Measurements from ENCODE around the gene TMEM121.

Gene TMEM121

DNA sequence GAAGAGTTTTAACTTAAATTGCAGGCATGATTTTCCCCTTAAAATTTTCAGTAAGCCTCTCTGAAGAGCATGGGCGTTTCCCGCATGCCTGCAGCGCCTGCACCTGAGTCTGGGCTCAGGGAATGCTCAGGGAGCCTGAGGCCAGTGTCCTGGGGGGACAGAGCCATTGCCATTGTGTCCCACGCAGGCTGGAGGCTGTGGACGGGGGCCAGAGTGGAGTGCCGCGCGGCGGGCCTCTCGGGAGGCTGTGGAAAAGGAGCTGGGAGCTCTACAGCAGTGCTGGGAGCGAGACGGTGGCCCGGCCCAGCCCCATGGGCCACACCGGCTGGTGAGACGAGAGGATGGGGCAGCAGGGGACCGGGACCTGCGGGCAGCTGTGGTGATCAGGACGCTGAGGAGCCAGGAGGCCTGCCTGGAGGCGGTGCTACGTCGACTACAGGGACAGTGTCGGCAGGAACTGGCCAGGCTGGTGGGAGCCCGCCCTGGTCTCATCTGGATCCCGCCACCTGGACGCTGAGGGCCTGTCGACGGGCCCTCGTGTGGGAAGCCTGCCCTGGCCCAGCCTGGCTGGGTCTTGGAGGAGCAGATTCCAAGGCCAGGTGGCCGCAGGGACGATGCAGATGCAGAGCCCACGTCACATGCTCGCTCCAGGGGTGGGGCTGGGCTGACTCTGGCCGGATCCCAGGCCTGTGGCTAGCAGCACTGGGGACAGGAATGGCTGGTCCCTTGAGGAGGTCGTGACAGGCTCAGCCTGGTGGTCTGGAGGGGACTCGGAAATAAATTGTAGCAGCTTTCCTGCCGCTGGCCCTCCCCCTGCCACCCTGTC is 27.7 kb upstream of the TMEM121 start:
- DNase-seq, result no peak

DNA sequence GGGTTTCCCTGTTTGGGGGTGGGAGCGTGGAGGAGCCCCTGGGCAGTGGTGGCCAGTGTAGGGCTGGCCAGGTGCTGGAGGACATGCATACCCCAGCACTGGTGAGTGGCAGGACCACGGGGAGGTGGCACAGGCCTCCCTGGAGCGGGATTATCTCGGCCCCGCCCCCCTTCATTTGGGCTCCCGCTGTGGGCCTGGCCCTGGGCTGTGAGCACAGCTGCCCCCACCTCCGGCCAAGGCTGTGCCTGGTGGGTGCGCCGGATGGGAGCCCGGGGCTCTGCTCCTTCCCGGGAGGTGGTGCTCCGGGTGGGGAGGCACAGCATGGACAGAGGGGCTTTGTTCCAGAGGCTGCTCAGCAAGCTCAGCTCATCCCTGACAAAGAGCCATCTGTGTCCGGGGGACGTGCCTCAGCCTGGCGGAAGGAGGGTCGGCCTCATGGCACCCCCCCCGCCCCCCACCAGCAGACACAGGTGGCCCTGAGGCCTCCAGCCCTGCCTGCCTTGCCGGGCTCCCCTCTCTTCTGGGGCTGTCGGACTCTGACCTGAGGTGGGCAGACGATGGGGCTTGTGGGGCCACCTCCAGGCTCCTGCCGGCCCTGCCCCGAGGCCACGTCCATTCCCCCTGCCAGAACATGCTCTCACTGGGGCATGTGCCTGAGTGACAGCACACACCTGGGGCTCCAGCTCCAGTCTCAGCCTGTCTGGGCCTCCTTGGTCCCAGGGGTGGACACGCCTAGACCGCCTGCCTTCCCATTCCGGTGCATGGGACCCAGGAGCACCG is 26.9 kb upstream of the TMEM121 start:
- no peak for DNase-seq

DNA sequence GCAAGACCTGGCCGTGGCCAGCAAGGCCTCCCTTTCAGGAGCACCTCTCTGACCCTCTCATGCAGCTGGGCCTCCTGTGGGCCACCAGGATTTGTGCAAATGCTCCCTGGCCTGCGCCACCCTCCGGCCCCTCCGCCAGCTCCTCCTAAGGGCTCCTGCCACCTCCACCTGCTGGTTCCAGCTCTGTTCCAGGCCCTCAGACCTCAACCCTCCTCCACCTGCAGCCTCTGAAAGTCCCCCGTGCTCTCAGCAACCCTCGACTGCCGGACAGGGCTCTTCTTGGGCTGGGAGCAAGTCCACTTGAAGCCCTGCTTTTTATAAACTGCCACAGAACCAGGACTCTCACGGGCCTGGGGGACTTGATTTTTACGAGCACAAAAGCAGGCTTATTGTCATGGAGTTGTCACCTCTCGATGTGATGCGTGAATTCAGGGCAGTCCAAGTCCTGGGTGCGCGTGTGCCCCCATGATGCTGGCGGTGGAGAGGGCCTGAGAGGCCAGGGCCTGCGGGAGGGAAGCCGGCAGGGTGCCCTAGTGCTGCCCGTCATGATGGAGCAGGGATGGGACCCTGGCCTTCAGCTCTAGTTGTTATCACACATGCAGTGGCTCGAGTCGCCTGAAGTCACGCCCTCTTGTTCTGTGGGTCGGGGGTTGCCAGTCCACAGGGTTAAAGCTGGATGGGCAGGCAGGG is 26.2 kb upstream of the TMEM121 start:
- no peak for DNase-seq

DNA sequence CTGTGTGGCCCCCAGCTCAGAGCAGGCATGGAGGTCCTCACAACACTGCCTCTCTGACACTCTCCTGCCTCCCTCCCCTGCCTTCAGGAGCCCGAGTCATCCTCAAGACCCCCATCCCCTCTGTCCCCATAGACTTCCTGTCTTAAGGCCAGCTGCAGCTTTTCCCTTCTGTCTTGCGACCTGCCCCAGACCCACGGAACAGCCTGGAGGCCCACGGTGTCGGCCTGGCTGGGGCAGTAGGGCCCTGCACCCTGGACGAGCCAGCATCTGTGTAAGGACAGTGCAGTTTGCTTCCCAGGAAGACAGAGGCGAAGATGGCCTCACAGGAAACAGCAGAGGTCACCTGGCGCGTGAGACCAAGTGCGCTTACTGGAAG is 25.7 kb upstream of the TMEM121 start:
- no peak for DNase-seq

DNA sequence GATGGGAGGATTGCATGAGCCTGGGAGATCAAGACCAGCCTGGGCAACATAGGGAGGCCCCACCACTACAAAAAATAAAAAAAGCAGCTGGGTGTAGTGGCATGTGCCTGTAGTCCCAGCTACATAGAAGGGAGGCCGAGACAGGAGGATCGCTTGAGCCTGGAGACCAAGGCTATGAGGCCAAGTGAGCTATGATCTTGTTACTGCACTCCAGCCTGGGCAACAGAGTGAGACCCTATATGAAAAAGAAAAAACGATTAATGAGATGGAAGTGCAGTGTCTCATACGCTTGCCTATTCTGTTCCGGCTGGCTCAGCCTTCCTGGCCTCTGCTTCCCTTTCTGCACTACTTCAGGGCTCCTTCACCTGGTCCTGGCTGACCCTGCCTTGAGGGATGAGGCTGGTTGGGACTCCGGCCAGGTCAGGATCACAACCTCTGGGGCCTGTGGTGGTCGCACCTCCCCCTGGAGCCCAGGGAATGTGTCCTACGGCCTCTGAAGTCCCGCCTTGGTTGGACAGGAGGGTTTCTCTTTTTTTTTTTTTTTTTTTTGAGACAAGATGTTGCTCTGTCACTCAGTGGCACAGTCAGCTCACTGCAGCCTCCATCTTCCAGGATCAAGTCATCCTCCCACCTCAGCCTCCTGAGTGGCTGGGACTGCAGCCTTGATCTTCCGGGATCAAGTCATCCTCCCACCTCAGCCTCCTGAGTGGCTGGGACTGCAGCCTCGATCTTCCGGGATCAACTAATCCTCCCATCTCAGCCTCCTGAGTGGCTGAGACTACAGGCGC is 24.7 kb upstream of the TMEM121 start:
- no peak for DNase-seq

DNA sequence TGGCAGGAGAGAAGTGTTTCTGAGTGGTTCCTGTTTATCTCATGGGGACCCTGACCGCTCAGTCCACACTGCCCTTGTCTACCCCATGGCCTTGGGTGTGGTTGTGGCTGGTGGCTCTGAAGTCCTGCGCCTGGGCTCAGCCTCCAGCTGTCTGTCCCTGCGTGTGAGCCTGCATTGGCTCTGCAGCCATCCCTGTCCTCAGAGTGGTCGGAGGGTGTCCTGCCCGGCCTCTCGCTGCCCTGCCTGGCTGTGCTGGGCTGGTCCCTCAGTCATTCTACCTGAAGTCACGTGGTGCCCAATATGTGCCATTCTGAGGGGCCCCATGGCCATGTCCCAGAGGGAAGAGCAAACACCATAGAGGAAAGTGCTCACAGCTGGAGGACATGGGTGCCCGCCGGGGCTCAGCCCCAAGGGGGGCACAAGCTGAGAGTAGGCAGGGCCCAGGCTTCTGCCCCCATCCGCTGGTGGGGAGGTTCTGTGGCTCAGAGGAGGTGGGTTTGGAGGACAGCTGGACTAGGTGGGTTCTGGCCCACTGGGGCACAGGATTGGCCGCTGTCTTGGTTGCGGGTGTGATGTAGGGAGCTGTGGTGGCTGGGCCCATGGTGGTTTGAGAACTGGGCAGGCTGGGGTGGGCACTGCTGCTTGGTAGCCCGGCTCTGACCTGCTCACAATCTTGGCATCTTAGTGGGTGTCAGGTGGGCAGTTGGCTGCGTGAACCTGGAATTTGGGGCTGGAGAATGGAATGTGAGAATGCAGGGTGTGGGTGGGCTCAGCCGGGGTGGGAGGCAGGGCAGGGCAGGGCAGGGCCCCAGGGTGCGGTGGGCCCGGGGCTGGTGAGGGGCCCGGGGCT is 23.7 kb upstream of the TMEM121 start:
- DNase-seq, result no peak

DNA sequence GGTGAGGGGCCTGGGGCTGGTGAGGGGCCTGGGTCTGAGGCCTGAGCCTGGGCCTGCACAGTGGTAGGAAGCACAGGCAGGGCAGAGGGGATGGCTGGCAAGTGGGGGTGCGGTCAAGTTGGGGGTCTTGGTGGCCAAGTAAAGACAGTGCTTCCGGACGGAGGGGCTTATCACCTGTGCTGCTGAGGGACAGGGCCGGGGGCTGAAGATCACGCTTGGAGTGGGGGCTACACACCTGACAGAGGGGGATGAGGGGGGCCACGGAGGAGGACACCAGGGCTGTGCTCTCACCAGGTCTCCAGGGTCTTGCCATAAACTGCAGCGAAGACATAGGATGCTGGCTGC is 23.1 kb upstream of the TMEM121 start:
- DNase-seq, result no peak

DNA sequence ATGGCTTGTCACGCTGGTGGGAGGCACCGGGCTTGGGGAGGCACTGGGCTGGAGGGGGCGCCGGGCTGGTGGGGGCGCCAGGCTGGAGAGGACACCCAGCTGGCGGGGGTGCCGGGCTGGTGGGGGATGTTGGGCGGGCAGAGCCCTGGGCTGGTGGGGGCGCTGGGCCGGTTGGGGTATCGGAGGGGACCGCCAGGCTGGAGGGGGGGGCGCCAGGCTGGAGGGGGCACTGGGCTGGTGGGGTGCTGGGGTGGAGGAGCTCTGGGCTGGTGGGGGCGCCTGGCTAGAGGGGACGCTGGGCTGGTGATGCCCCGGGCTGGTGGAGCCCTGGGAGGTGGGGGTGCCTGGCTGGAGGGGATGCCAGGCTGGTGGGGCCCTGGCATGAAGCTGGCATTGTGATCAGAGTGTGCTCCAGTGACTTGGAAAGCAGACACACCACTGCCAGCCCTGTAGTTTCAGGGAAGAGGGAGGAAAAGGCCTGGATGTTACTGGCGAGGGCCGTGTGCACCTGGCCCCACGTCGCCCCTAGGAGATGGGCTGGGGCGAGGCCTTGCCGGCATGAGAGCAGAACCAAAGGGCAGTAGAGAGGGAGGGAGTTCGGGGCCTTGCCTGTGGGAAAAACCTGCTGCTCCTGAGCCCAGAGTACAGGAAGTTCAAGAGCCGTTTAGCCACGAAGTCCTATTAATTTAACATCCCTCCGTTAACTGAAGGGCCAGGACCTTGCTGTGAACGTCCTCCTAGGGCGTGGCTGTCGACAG is 22.3 kb upstream of the TMEM121 start:
- DNase-seq, result no peak

DNA sequence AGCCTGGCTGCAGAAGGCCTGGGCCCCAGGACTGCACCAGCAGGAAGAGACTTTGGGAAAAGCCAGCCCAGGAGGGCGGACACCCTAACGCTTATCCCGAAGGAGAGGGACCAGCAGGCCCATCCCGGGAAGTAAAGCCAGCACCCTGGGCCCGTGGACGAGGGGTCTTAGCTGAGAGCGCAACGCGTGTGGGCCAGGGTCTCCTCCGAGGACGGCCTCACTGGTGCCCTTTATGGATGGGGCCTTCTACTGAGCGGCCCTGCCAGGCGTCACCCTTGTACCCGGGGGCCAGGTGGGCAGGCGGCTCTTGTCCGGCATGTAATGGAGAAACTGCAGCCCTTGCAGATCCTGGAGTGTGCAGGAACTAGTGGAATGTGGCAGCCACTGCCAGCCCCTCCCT is 21.3 kb upstream of the TMEM121 start:
- no peak for DNase-seq

DNA sequence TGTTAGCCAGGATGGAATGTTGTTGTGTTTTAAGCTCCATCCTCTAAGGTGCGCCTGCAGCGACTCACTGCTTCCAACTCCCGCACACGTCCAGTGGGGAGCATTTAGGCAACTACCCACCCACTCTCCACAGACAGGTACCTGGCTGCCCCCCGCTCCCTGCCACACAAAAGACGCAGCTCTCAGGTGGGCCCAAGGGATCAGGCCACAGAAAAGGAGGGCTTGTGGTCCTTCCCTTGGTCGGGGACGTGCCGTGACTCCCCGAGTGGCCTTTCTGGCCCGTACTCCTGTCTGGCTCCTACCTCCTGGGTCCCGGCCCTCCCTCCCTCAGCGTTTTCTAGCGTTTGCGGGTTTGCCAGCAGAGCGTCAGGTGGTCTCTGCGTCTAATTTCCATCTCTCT is 19.1 kb upstream of the TMEM121 start:
- no peak for DNase-seq

DNA sequence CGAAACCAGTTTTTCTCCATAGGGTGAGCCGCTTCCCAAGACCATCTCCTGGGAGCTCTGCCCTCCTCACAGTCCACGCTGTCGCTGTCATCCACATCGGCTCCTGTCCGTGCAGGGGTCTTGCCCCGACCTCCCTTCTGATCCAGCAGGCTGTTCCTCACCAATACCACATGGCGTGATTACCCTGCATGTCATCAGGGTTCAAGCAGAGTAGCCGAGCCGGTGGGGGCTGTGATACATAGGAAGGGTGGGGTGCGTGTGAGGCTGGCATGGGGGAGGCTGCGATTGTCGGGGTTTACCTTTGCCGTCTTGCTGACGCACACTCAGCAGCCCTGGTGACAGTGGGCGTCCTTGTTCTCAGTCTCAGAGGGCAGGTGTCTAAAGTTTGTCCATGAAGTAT is 18.3 kb upstream of the TMEM121 start:
- no peak for DNase-seq

DNA sequence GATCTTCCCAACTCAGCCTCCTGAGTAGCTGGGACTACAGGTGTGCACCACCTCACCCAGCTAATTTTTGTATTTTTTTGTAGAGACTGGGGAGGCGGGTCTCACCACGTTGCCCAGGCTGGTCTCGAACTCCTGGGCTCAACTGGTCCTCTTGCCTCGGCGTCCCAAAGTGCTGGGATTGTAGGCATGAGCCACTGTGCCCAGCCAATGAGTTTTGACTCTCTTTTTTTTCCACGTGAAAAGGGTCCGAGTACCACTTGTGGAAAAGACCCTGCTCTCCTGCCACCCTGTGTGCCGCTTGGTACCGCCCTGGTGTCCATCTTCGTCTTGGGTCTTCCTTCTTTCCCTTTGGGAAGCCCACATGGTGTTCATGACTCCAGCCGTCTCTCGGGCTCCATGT is 17.8 kb upstream of the TMEM121 start:
- DNase-seq, result no peak

DNA sequence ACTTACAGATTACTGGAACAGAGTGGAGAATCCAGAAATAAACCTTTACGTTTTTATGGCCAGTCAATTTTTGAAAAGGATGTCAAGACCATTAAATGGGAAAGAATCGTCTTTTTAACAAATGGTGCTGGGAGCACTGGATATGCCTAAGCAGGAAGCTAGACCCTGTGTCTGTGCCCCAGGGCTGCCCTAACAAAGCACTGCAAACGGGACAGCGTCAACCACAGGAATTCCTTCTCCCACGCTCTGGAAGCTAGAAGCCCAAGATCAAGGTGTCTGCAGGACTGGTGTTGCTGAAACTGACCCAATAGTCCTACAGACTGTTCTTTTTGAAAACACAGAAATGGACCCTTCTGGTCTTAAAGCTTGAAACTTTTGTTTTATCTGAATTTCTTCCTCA is 9.3 kb upstream of the TMEM121 start:
- no peak for DNase-seq

DNA sequence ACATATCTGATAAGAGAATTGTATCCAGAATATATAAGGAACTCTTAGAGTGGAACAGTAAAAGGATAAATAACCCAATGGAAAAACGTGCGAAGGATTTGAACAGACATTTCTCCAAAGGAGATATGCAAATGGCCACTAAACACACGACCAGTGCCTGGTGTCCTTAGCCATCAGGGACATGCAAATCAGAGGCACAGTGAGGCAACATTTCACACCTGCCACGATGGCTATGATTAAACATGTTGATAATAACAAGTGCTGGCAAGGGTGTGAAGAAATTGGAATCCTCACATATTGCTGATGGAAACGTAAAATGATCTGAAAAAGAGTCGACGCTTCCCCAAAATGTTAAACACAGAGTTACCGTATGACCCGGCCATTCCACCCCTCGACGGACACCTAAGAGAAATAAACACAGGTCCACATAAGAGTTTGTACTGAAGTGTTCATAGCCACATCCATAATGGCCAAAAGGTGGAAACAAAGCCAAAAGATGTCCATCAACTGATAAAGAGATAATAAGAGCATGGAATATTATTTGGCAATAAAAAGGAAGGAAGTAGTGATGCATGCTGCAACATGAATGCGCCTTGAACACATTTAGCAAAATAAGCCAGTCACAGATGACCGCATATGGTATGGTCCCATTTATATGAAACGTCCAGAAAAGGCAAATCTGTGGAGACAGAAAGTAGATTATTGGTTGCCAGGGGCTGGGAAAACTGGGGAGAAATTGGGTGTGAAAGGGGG is 6.3 kb upstream of the TMEM121 start:
- DNase-seq, result no peak

DNA sequence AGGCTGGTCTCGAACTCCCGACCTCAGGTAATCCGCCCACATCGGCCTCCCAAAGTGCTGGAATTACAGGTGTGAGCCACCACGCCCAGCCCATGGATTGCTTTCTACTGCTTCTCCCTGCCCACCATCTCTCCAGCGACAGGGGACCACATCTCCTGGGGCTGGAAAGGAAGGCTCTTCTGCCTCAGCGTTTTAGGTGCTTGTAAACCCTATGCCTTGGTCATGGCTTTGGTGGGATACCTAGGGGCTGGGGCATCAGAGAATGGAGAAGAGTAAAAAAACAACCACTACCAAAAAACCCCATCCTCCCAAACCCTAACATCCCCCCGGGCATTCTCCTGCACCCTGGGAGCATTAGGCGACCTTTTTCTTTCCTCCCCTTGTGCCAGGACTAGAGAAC is 1.1 kb upstream of the TMEM121 start:
- no peak for DNase-seq

DNA sequence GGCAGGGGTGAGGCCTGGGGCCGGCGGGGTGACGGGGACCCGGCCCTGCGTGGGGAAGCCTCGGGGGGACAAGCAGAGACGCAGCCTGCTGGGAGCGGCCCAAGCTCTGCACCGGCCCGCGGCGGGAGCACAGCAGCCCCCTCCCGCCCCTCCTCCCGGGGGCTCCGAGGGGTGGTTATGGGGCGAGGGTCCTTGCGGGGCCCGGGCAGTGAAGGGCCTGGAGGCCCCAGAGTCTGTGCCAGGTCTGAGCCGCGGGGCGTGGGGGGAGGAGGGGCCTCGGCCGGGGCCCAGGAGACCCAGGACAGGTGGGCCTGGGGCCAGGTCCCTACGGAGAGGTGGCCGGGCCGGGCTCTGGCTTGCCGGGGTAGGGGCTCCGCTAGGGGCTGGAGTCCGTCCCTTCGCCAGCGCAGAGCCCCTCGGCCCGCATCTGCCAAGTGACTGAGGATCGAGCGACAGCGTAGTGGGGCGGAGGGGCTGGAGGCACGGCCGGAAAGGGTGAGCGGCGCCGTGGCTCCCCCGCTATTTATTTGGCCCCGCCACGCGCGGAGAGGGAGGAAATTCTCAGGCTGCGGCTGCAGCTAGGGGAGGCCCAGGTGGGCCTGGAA is 495 bp downstream of the TMEM121 start:
- DNase-seq, result no peak

DNA sequence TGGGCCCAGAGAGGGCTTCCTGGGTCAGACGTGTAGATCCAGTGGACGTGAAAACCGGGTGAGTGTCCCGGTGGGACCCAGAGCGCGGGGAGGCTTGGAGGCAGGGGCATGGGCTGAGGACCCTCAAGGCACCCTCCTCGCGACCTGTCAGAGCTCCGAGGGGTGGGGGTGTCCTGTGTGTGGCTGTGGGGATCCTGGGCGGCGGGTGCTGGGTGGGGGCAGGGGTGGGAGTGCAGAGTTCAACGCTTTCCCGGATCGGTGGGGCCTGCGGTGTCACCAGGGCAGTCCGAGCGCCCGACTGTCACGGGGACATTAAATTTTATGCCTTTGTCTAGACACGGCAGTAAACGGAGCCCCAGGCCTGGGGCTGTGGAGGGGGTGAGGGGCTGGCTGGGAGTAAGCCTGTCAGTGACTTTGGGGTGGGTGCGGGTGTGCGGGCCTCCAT is 1.0 kb downstream of the TMEM121 start:
- DNase-seq, result no peak

DNA sequence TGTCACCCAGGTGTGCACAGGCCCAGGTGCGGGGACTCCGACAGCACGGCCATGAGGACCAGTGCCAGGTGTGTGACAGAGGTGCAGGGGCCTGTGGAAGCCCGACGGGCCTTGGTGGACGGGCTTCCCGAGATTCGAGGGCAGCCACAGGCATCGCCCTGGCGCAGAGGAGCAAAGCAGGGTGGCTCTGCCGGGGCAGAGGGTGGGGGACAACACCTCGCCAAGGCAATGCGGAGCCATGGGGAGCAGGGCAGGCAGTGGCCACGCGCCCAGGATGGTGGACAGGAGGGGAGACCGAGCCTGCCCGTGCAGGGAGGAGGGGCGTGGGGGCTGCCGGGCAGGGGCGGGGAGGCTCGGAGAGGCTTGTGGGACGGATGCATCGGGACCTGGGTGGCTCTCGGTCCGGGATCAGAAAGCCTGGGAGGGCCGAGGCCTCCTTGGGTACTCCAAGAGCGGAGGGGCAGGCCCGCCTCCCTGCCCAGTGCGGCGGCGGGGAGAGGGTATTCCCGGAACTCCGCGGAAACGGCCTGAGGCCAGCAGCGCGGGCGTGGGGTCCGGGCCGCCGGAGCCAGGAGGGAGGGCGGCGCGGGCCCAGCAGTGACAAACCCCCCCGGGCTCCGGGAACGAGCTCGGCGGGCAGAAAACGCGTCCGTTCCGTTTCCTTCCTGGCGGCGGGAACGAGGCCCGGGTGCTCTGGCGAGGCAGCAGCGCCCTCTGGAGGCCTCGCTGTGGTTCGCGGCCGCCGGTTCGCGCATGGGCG is 1.6 kb downstream of the TMEM121 start:
- DNase-seq, result peak; percentile 69

DNA sequence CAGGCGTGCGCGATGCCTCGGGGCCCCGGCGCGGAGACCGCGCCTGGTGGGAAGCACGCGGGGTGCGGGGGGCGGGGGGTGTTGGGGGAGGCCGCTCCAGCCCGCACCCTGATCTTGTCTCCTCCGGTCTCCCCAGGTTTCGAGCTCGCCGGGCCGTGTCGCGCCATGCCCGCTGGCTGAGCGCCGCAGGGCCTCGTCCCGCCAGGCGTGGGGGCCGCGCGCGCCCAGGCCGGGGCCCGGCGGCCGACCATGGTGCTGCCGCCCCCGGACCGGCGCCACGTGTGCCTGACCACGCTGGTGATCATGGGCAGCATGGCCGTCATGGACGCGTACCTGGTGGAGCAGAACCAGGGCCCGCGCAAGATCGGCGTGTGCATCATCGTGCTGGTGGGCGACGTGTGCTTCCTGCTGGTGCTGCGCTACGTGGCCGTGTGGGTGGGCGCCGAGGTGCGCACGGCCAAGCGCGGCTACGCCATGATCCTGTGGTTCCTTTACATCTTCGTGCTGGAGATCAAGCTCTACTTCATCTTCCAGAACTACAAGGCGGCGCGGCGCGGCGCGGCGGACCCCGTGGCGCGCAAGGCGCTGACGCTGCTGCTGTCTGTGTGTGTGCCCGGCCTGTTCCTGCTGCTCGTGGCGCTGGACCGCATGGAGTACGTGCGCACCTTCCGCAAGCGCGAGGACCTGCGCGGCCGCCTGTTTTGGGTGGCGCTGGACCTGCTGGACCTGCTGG is 2.4 kb downstream of the TMEM121 start:
- no peak for DNase-seq
